HG03139 (cell line): Measurements from ENCODE around the gene SEMA6A.
A peak's percentile ranks its signal among the peaks of the same experiment; 100 is the strongest.

Source experiments
- ATAC-seq: cut with Tn5 transposase; IDR thresholded peaks from one replicate; pipeline ENCODE4 v1.9.1; 2021; ENCODE audit not compliant: unreplicated experiment

Gene SEMA6A

DNA sequence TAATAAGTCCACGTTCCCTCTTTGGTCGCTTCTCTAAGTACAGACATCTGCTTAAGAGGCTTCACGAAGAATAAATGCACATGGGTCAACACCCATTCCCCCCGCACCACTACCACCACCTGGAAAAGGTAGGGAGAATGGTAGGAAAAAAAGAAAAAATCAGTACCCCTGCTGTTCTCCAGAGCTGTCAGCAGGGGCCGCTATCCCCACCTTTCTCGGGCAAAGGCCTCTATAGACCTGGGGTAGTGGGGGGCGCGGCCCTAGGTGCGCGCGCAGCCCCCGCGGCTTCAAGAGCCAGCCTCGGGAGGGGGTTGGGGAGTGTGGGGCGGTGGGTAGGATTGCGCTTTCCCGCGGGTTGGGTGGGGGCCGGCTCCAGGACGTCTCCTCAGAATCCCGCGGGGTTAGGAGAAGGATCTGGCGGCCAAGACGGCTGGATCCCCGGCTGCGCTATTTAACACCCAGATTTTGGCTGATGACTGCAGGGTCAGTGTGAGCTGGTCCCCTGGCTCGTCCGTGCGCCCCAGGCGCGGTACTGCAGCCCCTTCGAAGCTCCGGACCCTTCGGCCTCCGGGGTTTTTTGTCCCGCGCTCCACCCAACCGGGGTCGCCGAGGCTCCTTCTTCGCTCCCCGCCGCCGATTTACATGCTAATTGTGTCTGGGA is 1.6 kb upstream of the SEMA6A start:
- ATAC-seq, result peak; percentile 33

- no peak for ATAC-seq
Measured at GRCh38 chr5:116575326-116576052, 866 bp upstream of the SEMA6A start.

DNA sequence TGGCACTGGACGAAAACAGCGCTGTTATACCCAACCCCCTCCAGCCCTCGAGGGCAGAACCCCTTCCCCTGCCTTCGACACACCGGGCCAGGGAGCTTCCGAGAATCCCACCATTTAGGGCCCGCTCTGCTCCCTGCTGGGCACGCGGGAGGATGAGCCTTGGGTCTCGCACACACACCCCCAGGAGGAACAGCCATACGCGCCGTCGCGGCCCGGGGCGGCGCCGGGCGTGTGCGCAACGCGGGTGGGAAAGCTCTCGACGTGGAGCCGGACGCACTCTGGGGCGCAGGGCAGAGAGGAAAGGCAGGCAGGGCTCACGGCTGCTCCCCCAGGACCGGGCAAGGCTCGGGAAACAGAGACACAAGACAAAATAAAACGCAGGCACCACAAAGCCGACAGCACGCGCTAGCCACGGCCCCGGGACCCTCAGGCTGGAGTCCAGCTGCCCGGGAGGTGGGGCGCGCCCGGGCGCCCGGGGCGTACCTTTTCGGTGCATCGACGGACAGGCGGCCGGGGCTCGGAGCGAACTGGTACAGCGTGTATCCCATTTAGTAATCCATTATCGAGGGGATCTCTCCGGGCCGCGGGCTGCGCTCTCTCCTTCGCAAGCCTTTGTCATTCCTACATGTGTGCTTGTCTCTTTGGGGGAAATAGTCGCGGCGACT is 789 bp downstream of the SEMA6A start:
- no peak for ATAC-seq

- ATAC-seq, result no peak
Measured at GRCh38 chr5:116573279-116573701, 1.3 kb downstream of the SEMA6A start.

GRCh38 chr5:116572350-116573278 is 2.0 kb downstream of the SEMA6A start:
- no peak for ATAC-seq

GRCh38 chr5:116571568-116572349 is 2.9 kb downstream of the SEMA6A start:
- ATAC-seq, result no peak

DNA sequence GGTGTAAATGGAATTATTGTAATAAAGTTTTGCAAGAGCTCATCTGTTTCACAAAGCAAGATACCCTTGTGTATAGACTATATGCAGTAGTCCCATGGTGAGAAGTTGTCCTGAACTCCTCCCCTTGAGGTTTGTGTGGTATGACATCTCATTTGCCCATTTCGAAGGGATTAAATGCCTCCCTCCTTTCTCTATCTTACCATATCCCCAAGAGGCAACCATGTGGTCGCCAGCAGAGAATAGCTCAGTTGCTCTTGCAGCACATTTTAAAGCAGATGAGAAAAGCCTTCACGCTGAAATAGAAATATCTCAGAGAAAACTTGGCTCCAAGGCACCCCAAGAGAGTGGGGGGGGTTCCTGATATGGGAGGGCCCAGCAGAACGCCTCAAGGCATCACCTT is 4.6 kb downstream of the SEMA6A start:
- no peak for ATAC-seq

- no peak for ATAC-seq
Measured at GRCh38 chr5:116567106-116567505, 7.5 kb downstream of the SEMA6A start.

- no peak for ATAC-seq
Measured at GRCh38 chr5:116566251-116566650, 8.4 kb downstream of the SEMA6A start.

DNA sequence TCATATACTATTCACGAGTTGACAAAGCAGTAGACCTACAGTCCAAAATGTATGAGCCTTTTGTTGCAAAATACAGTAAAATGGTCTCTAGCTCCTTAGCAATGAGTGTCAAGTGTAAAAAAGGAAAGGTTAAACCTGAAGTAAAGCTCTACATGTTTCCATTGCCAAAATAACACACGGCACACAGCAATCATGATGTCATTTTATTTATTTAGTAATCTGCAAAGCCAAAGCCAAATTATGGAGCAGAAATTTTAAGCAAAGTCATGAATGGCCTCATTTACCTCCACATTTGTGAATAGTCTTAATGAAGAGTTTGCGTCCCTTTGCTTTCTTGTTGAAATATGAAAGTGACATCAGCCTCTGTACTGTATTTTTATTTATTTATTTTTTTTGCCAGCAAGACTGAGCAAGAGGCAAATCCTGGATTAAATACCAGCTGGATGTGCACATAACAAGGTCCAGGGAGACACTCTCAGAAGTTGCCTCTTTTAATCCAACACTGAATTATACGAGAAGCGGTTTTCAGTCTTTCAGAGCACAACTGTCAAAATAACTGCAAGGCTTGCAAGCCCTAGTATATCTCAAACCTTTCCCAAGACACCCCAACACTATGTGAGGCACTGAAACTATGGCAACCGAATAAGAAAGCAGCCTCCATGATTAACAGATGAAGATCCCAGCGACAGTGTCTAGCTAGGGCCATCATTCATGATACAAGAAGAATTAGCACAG is 9.7 kb downstream of the SEMA6A start:
- no peak for ATAC-seq

DNA sequence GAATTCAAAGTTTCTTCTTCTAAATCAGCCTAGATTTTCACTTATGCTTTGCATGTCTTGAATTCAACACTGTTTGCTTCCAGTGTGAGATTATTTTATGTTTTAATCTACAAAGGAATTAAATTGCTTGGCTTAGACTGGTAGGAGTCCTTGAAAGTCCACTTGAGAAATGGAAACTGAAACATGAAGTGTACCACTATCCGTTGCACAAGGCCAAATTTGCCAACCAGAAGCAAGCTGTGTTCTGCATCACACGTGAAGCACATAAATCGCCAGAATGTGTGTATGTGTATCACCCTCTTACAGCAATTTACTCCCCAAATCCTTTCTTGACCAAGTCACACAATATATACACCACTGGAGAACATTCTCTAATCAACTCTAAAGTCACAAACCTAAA is 10.3 kb downstream of the SEMA6A start:
- ATAC-seq, result no peak

DNA sequence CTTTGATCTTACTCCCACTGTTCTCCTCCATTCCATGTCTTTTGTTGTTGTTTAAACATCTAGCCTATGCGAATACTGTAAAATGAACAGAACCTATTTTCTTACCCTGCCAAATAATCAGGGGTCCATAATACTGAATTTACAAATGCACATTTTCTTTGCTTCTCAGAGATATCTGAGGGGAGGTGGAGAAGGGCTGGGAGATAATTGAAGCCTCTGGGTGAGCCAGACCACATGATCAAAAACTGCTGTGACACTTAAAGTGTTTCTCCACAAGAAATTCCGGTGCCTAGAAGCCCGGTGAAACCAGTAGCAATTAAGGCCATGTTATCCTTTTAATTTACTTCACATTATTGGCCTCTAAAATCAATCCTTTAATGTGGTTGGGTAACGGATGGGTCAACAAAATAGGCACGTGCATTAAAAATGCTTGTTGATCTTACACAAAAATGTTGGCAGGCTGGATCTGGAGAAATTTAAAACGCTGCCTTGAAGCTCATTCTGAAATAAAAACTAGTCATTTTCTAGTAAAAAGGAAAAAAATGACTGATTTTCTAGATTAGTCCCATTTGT is 10.8 kb downstream of the SEMA6A start:
- ATAC-seq, result no peak

GRCh38 chr5:116562669-116563068 is 12.0 kb downstream of the SEMA6A start:
- ATAC-seq, result no peak

- ATAC-seq, result no peak
Measured at GRCh38 chr5:116561658-116562057, 13.0 kb downstream of the SEMA6A start.

GRCh38 chr5:116559673-116560164 is 14.9 kb downstream of the SEMA6A start:
- ATAC-seq, result no peak

GRCh38 chr5:116559239-116559638 is 15.4 kb downstream of the SEMA6A start:
- no peak for ATAC-seq

- no peak for ATAC-seq
Measured at GRCh38 chr5:116557669-116558271, 16.9 kb downstream of the SEMA6A start.

DNA sequence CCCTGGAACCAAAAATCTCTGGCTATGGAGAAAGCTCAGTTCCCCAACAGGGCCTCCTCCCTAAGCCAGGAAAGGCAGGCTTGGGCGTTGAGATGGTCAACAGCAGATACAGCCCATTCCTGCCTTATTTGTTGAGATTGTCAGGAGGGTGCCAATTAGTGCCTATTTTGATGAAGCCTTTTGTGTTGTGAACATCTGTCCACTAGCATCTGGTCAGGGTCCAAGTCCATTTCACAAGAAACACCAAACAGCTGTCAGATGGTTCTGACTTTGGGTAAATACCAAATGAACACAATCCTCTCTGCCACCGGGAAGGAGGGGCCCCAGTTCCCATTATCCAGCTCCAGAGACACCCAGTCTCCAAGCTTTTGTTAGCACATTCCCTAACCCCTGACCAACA is 19.9 kb downstream of the SEMA6A start:
- ATAC-seq, result no peak

- no peak for ATAC-seq
Measured at GRCh38 chr5:116553366-116553765, 21.3 kb downstream of the SEMA6A start.
